Stimulated activated CD8-positive, alpha-beta memory T cell treated with anti-CD3 and anti-CD28 coated beads, Interleukin-15, amount 100 ng/mL, for 48 hours (primary cell): Measurements from ENCODE around the gene TUBB2B.
"Not testable (repeated sequence)": the region's sequence is repeated elsewhere in the genome, so short reads cannot be mapped to it uniquely, and the experiment has no call there.

Experiments
- DNase-seq, 2 donors: peaks; one replicate each; pipeline ENCODE4 v3.0.0-alpha.2; 2020; ENCODE audit warnings: low read depth in 2 of 2

The TUBB2B gene

GRCh38 chr6:3258720-3259490 is 31.5 kb upstream of the TUBB2B start, which contains the start of gene PSMG4:
Gene PSMG4 (plus strand): TSS chr6:3258947. CDS start chr6:3259023, 76 bp downstream.
- peak; percentile 86 to 87 for DNase-seq

GRCh38 chr6:3258201-3258600 is 30.7 kb upstream of the TUBB2B start:
- no peak for DNase-seq

GRCh38 chr6:3253597-3253961 is 26.1 kb upstream of the TUBB2B start:
- DNase-seq, result no peak

- DNase-seq, result no peak
Observed at GRCh38 chr6:3252861-3253596, 25.6 kb upstream of the TUBB2B start.

- no peak for DNase-seq
Observed at GRCh38 chr6:3252369-3252768, 24.9 kb upstream of the TUBB2B start.

- DNase-seq, result peak; percentile 57 to 63
Observed at GRCh38 chr6:3251462-3252314, 24.2 kb upstream of the TUBB2B start.

- DNase-seq, result no peak
Observed at GRCh38 chr6:3250231-3250675, 22.8 kb upstream of the TUBB2B start.

- no peak for DNase-seq
Observed at GRCh38 chr6:3249821-3250220, 22.4 kb upstream of the TUBB2B start.

GRCh38 chr6:3247255-3248146 is 20.0 kb upstream of the TUBB2B start:
- DNase-seq, result no peak

- DNase-seq, result no peak
Observed at GRCh38 chr6:3245216-3245615, 17.8 kb upstream of the TUBB2B start.

GRCh38 chr6:3244832-3245161 is 17.3 kb upstream of the TUBB2B start:
- not testable (repeated sequence) for DNase-seq

- no peak for DNase-seq
Observed at GRCh38 chr6:3244003-3244831, 16.8 kb upstream of the TUBB2B start.

- no peak for DNase-seq
Observed at GRCh38 chr6:3242768-3243167, 15.3 kb upstream of the TUBB2B start.

- not testable (repeated sequence) for DNase-seq
Observed at GRCh38 chr6:3241745-3242144, 14.3 kb upstream of the TUBB2B start.

GRCh38 chr6:3240595-3240994 is 13.1 kb upstream of the TUBB2B start:
- DNase-seq, result no peak

GRCh38 chr6:3239110-3239830 is 11.8 kb upstream of the TUBB2B start:
- DNase-seq, result no peak

GRCh38 chr6:3237761-3238662 is 10.6 kb upstream of the TUBB2B start:
- no peak for DNase-seq

GRCh38 chr6:3236005-3236404 is 8.6 kb upstream of the TUBB2B start:
- DNase-seq, result no peak

GRCh38 chr6:3235486-3235885 is 8.0 kb upstream of the TUBB2B start:
- DNase-seq, result no peak
